Left renal cortex interstitium (tissue), 4 donors: ENCODE results near the gene PLAC9. TPM values are rescaled to one million over a fixed set of nuclear protein-coding genes. Genes with fewer than 3 reads are reported as not detected.
"Not testable (repeated sequence)": the region's sequence is repeated elsewhere in the genome, so short reads cannot be mapped to it uniquely, and the experiment has no call there.

Source experiments
- DNase-seq, 4 donors: peaks; one replicate each; pipeline ENCODE4 v3.0.0-alpha.2; 2013; ENCODE audit warnings: low read depth in 4 of 4, low spot score in 2 of 4, missing footprints in 1 of 4
- polyA plus RNA-seq, 4 donors: library from polyadenylated mRNA; unstranded; fragments of 120-200 nt; gene quantifications; one replicate each; pipeline ENCODE4 v1.2.1, GENCODE V29; 2013; ENCODE audit not compliant: insufficient read length in 4 of 4

PLAC9 gene, protein sequence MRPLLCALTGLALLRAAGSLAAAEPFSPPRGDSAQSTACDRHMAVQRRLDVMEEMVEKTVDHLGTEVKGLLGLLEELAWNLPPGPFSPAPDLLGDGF
- polyA plus RNA-seq = 10 to 100 TPM; 15.2 to 34.7 (median 26.6) TPM

DNA sequence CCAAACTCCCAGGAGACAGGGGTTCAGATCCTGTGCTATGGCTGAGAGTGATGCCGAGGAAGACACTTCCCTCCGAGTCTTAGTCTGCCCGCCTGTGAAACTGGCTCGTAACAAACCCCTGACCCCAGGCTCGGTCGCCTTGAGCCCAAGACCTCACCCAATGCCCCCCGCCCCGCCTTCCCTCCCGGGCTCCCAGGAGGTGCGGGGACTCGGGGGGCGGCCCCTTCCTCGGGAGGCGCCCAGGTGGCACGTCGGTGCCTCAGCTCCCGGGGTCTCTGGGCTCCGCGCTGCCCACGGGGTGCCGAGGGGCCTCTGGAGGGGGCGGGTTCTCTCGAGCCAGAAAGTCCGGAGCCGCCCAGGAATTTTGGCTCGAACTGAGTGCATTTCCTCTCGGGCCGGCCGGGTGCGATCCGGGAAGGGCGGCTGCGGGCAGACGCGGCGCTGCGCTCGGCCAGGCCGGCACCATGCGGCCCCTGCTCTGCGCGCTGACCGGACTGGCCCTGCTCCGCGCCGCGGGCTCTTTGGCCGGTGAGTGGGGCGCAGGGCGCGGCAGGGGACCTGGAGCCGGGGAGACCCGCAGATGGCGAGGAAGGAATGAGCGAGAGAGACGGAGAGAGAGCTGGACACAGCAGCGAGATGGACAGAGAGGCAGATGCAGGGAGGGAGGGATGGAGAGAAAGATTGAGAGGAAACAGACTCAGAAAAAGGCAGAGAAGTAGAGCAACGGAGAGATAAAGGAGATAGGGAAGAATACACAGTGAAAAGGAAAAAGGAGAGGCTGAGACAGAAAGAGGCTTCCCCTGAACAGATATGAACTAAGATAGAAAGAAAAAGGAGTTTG, at the start of gene PLAC9:
TSS of gene PLAC9 (plus strand) at position 432 of the 841 bp plus-strand sequence. CDS start at position 465, 33 bp downstream.
- peak in 2 of 4 donors; percentile 11 to 27 for DNase-seq

DNA sequence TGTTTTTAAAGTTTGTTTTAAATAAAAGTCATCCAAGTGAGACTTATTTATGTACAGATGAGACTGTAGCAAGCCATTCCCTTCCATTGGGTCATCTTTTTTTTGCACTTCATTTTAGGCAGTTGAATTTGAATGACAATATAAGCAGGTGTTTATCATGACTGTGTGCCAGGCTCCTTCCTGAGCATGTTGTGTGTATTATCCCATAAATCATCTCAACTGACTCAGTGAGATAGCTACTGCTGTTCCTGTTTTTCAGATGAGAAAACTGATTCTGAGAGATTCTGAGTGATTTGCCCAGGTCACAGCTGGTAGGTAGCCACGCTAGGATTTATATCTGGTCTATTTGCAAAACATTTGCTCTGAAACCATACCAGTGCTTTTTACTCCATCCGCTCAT, 42.4 kb upstream of the PLAC9 start:
- DNase-seq = no peak

DNA sequence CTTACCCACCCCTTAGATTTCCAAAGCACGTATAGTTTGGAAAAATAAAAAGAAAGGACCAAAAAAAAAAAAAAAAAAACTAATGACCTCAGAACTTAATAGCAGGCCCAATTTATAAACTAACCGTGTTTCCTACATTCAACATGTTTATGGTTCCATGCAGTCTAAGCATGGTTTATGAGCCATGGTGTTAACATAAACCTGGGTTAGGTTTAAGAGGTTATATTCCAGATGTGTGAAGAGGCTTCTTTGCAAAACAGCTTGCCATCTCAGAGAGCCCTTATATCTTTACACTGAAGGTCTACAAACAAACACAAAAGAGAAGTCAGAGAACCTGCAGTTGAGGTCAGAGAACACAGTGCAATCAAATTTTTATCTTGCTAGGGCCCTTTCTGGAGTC, 38.3 kb upstream of the PLAC9 start:
- peak in 1 of 4 donors; percentile 9 for DNase-seq

DNA sequence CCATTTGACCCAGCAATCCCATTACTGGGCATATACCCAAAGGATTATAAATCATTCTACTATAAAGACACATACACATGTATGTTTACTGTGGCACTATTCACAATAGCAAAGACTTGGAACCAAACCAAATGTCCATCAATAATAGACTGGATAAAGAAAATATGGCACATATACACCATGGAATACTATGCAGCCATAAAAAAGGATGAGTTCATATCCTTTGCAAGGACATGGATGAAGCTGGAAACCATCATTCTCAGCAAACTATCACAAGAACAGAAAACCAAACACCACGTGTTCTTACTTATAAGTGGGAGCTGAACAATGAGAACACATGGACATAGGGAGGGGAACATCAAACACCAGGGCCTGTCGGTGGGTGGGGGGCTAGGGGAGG, 34.3 kb upstream of the PLAC9 start:
- DNase-seq = not testable (repeated sequence)

DNA sequence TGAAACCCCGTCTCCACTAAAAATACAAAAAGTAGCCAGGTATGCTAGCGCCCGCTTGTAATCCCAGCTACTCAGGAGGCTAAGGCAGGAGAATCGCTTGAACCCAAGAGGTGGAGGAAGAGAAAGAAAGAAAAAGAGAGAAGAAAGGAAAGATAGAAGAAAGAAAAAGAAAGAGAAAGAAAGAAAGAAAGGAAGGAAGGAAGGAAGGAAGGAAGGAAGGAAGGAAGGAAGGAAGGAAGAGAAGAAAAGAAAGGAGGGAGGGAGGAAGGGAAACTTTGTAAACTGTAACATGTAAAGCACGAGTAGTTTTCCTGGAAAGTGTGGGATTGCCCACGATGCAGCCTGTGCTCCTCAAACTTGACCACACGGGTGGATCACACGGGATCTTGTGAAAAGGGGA, 33.2 kb upstream of the PLAC9 start:
- DNase-seq = not testable (repeated sequence)

DNA sequence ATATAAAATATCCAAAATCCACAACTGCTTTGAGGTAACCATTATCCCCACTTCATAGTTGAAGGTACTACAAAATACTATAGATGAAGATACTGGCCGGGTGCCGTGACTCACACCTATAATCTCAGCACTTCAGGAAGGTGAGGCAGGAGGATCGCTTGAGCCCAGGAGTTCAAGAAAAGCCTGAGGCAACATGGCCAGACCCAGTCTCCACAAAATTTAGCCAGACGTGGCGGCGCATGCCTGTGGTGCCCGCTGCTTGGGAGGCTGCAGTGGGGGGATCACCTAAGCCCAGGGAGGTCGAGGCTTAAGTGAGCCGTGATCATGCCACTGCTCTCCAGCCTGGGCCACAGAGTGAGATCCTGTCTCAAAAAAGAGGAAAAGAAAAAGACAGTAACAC, 32.4 kb upstream of the PLAC9 start:
- no peak for DNase-seq

DNA sequence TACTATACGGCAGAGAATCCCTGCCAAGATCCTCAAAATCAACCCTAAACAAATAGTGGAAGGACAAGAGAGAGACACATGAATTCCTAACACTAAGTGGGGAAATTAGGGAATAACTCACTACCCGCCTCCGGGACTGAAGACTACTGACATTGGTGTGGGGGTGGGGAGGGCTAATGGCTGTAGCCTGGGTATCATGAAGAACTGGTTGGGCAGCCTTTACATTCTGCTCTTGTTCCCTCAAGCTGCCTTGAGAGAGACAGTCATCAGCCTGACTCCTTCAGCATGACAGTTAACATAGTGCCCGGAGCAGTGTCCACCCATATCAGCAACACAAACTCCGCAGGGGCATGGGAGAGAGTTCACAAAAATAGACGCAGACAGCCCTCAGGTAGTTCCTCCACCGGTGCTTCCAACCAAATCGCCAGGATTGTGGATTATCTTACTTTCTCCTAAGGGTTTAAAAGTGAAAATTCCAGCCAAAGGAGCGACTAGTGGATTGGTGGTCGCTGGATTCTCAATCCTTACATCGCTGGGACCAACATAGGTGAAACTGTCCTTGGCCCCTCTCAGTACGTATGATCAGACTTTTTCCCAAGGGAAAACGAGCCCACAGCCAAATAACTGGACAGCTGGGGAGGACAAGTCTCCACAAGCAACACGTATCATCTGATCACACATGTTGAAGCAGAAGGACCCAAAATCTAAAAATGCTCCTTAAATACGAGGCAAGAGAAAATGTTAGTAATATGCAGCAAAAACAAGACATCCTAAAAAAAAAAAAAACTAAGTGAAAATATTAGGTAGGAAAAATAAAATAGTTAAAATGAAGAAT, 31.5 kb upstream of the PLAC9 start:
- no peak for DNase-seq

DNA sequence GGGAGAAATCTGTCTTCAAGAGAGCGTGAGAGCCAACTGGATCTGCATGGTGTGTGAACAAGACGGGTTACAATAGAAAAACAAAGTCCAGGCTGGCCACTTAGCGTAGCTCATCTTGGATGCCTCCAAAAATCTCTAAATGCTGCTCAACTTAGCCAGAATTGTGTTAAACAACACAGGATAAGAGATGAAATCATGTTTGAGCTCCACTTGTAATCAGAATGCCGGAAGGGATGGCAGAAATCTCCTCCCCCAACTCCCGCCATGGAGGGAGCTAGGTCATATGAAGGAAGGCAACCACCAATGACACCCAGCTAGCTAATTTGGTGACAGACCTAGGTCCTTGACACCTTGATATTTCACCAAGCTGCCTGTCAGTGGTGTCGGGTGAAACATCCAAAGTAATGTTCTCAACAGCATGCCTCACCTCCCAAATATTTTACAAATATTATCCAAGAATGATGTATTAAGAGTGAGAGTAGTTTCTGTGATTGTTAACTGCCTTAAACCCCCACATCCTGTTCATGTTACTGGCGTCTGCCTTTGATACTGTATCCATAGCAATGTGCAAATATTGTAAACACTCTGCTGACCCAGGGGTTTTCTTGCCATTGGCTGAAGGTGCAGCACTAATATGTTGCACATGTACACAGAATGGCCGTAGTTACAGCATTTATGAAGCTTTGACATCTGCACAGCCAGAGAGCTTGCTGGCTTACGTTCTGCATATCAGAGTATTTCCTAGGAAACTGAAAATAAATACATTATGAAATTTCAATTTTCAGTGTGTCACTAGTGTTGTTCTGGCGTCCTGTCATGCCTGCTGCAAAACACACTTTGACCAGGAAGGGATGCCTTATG, 28.2 kb upstream of the PLAC9 start:
- peak in 1 of 4 donors; percentile 9 for DNase-seq

DNA sequence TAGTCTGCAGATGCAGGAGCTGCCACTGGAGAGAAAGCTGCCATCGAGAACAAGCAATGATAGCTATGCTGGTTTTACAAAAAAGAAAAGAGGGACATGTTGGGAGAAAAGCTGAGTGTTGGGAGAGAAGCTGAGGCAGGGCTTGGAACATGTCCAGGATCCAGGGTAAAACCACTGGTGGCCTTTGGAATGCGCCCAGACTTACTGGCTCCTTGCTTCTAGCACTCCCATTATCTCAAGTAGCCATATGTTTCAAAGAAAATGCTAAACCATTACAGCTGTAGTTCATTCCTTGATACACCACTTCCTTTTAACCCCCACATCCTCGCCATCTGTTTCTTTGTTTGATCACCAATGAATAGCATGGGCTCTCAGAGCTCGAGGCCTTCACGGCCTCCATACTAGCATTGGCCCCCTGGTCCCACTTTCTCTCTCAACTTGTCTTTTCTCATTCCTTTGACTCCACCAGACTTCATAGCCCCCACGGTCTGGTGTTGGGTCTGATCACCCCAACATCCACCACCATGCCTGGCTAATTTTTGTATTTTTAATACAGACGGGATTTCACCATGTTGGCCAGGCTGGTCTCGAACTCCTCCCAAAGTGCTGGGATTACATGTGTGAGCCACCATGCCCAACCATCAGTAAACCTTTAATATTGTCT, 23.8 kb upstream of the PLAC9 start:
- DNase-seq = no peak

DNA sequence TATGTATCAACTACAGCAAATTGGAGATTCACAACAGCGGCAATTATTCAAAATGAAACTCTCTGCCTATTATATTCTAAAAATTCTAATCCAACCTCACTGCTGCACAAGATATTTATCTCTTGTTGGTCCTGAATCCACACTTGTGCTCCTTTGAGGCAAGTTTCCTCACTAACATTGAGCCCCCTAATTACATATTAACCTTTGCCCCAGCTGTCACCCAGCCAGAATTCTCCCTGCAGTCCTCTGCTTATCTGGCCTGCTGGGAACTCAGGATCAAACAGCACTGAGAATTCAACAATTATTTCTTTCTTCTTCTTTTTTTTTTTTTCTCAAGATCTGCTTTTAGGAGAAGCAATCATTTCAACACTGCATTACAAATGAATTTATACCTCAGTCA, 21.5 kb upstream of the PLAC9 start:
- no peak for DNase-seq

DNA sequence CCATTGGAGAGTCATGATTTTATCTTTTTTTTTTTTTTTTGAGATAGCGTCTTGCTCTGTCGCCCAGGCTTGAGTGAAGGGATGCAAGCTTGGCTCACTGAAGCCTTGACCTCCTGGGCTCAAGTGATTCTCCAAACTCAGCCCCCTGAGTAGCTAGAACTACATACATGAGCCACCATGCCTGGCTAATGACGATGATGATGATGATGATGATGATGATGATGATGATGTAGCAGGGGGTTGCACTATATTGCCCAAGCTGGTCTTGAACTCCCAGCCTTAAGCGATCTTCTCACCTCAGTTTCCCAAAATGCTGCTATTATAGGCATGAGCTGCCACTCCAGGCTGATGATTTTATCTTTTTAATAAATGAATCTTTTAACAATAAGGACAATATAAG, 13.9 kb upstream of the PLAC9 start:
- no peak for DNase-seq

DNA sequence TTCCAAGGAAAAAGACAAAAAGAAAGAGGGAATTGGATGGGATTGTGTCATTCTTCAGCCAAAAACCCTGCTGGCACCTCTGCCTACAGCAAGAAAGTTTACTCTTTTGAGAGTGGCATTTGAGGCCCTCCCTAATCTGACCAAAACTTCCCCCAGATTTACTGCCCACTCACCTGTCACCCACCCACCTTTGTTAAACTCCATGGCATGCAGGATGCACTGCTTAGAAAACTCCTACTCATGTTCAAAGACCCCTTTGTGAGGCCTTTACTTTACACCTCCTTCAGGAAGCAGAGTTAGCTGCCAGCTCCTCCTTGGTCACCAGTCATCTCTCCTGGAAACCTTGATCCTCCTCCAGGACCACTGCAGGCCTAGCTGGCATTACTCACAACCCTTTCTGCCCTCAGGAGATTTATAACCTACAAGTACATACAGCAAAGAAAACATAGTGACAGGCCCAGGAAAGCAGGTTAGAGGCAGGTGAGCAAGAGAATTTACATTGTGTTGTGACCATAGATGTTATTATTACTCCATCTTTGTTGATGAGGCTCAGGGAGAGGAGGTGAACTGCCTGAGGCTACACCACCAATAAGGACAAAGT, 10.3 kb upstream of the PLAC9 start:
- no peak for DNase-seq

DNA sequence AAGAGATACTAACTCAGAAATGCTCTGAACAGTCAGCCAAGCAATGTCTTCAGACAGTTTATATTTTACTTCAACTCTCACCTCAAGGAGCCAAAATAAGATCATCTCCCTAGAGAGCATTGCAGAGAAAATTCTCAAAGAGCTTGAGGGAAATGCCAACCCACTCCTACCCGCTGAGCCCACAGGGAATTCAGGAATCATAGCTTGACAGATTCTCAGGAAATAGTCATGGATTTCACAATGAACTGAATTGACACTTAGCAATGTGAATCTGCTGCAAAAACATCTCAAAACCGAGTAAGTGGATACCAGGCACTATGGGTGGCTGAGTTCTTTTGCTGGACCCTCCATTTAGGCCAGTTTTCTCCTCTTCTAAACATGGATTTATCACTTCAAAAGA, 9.8 kb upstream of the PLAC9 start:
- DNase-seq = no peak

DNA sequence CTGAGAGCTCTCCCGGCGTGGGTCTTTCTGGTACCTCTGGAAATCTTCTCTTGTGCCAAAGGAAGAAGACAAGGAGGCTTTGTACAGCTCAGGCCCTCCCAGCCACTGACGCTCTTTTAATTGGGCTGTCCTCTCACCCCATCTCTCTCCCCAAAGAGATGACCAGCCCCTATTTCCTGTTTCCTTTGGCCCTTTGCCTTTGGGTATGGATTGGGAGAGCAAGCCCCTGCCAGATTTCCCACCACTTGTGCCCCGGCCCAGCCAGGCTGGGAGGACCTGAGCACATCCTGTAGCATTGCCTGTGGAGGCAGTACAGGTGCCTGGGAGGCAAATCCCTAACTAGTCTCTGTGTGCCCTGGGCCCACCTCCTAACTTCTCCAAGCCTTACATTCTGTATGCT, 5.7 kb upstream of the PLAC9 start:
- no peak for DNase-seq

DNA sequence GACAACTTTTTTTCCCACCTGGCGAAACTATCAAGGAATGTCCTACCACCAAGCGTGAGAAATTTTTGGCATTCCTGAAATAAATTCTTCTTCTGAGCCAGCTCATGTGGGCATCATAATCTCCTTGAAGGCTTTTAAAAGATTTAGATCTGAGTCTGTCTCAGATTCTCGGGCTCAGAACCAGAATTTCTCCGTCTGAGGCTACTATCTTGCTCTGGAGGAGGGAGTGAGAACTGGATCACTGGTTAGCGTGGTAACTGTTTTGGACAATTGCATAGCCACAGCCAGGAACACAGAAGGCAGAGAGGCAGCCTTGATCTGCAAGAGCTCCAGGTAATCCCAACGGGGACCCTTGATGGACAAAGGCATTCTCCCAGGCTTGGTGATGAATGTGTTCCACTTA, 1.0 kb upstream of the PLAC9 start:
- DNase-seq = no peak

DNA sequence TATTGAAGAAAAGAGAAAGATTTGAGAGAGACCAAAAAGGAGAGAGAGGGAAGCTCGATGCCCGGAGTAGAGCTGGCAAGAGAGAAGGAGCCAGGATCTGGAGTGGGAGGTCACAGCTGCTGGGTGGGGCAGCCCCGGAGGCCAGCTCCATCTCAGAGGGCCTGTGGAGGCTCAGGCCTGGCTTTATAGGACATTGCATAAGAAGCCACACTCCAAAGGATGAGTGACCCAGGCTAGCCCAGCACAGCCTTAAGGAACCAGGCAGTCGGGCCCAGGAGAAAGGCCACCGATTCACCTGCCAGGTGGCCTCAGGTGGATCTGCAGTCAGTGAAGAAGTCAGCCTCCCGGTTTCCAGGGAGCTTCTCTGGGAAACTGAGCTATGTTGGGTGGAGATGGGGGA, 676 bp downstream of the PLAC9 start:
- DNase-seq = no peak

DNA sequence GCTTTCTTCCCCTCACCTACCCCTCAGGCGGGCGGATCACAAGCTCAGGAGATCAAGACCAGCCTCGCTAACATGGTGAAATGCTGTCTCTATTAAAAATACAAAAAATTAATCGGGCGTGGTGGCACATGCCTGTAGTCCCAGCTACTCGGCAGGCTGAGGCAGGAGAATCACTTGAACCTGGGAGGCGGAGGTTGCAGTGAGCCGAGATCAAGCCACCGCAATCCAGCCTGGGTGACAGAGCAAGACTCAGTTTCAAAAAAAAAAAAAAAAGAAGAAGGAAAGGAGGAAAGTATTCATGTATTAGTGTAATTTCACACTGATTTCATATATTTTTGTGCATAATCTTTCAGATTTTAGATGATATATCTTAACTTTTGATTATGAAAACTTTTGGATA, 1.2 kb downstream of the PLAC9 start:
- DNase-seq = not testable (repeated sequence)

DNA sequence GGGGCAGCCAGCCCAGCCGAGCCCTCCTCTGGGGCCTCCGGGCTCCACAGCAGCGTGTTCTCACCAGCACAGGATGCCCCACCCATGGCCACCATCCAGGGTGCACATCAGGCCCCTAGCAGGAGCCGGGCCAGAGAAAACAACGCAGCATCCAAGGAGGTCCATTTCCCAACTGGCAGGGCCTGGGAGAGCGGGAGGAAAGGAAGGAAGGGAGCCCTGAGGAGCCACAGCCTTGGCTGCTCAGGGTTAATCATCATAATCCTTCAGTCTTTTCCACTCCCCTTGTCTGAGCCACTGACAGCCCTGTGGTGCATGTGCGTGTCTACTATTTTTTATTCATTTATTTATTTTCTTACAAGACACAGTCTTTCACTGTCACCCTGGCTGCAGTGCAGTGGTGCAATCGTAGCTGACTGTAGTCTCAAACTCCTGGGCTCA, 3.6 kb downstream of the PLAC9 start:
- peak in 1 of 4 donors; percentile 18 for DNase-seq

DNA sequence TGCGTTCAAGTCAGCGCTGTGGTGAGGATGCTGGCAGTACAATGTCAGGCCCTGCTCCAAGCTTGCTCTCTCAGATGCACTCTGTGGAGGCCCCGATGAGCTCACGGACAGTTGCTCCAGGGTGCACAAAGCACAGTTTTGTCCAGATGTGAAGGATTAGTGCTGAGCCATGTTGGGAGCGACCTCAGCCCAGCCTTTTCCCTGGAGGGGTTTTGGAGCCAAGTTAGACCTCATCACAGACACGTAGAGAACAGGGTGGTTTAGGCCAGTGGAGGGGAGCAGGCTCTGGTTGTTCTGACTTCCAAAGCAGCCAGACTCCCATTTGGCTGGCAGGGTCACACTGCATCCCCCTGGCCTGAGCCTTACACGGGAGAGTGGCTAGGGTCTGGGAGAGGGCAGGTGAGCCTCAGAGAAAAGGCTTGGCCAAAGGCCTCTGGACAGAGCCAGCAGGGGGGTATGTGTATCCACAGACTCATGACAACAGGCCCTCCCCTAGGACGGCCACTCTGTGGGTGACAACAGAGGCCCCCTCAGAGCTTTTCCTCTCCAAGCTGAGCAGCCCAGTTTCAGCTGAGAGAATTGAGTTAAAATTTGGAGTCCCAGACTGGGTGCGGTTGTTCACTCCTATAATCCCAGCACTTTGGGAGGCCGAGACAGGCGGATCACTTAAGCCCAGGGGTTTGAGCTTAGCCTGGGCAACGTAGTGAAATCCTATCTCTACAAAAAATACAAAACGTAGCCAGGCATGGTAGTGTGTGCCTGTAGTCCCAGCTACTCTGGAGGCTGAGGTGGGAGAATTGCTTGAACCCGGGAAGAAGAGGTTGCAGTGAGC, 4.7 kb downstream of the PLAC9 start:
- no peak for DNase-seq
